A673 (cell line): ENCODE measurements around the gene EPAS1. TPM values are rescaled to one million over a fixed set of nuclear protein-coding genes. Genes with fewer than 3 reads are reported as not detected.

Experiments used
- BruUV-seq: library from RNA; stranded (reverse); fragments of 400-500 nt; replicated peaks from 2 replicates; lab custom pipeline; 2021; lab: Mats Ljungman, UMichigan
- CTCF ChIA-PET: fragments of 300-600 bp; sonication (Branson Sonifier 250); formaldehyde crosslinking; loops from one replicate; lab custom pipeline; 2022; ENCODE audit warnings: antibody characterized with exemption; lab: Charles Lee
- POLR2A ChIA-PET: fragments of 300-600 bp; sonication (Branson Sonifier 250); formaldehyde crosslinking; loops from one replicate; lab custom pipeline; 2022; ENCODE audit warnings: antibody characterized with exemption; ENCODE audit not compliant: low non-redundant PET; lab: Charles Lee
- DNase-seq: peaks from one replicate; pipeline ENCODE4 v3.0.0-alpha.2; 2015; ENCODE audit warnings: low spot score
- H3K27ac ChIP-seq: fragments of 200-600 bp; sonication (generic); 2 replicates; pipeline ENCODE4 v1.5.1; 2016; ENCODE audit warnings: mixed run types, low read depth, mild to moderate bottlenecking, mixed read lengths, antibody characterized with exemption, low read length; ENCODE audit not compliant: poor library complexity, severe bottlenecking
- H3K27me3 ChIP-seq: fragments of 200-600 bp; sonication (generic); replicated peaks from 2 replicates; pipeline ENCODE4 v1.6.1; 2017; ENCODE audit warnings: mixed run types, low read depth, mild to moderate bottlenecking, mixed read lengths, antibody characterized with exemption, low read length; ENCODE audit not compliant: insufficient read depth, poor library complexity
- H3K36me3 ChIP-seq: fragments of 200-600 bp; sonication (generic); 2 replicates; pipeline ENCODE4 v1.6.1; 2016; ENCODE audit warnings: mixed run types, mild to moderate bottlenecking, mixed read lengths, antibody characterized with exemption, low read length; ENCODE audit not compliant: insufficient read depth, poor library complexity, severe bottlenecking
- H3K4me1 ChIP-seq: fragments of 200-600 bp; sonication (generic); 2 replicates; pipeline ENCODE4 v1.6.1; 2017; ENCODE audit warnings: mixed run types, mild to moderate bottlenecking, mixed read lengths, antibody characterized with exemption, low read length; ENCODE audit not compliant: insufficient read depth, poor library complexity, severe bottlenecking
- H3K4me3 ChIP-seq: fragments of 200-600 bp; sonication (generic); 2 replicates; pipeline ENCODE4 v1.5.1; 2016; ENCODE audit warnings: low read depth, mixed run types, mild to moderate bottlenecking, mixed read lengths, low read length; ENCODE audit not compliant: poor library complexity, severe bottlenecking
- H3K9me3 ChIP-seq: fragments of 200-600 bp; sonication (generic); 2 replicates; pipeline ENCODE4 v1.6.1; 2016; ENCODE audit warnings: mixed run types, low read depth, mild to moderate bottlenecking, mixed read lengths, antibody characterized with exemption, low read length; ENCODE audit not compliant: poor library complexity, severe bottlenecking
- EZH2 ChIP-seq: fragments of 200-600 bp; sonication (generic); IDR thresholded peaks from 2 replicates; pipeline ENCODE4 v1.6.1; 2017; ENCODE audit warnings: borderline replicate concordance, low read depth, mild to moderate bottlenecking, mixed read lengths, antibody characterized with exemption, low read length; ENCODE audit not compliant: poor library complexity, severe bottlenecking
- intact Hi-C: fragments of 100-400 bp; cut with micrococcal nuclease; formaldehyde crosslinking; loops from one replicate; pipeline ENCODE4 v1.10.0; 2022; ENCODE audit not compliant: unreplicated experiment
- total RNA-seq: library from RNA; stranded (reverse); gene quantifications from 2 replicates; pipeline ENCODE4 v1.2.3, GENCODE V29; 2021
- TF ChIP-seq, protein P1 (sequence below): fragments of 300-800, 200-600 bp; sonication (generic); conservative IDR thresholded peaks from 2 replicates; pipeline ENCODE4 v1.5.1; 2017; ENCODE audit warnings: low read depth, mild to moderate bottlenecking, antibody characterized with exemption, low read length, moderate library complexity, mixed read lengths

The EPAS1 gene
- total RNA-seq, 1 experiment from 2014 or later, result 0.41 TPM

DNA sequence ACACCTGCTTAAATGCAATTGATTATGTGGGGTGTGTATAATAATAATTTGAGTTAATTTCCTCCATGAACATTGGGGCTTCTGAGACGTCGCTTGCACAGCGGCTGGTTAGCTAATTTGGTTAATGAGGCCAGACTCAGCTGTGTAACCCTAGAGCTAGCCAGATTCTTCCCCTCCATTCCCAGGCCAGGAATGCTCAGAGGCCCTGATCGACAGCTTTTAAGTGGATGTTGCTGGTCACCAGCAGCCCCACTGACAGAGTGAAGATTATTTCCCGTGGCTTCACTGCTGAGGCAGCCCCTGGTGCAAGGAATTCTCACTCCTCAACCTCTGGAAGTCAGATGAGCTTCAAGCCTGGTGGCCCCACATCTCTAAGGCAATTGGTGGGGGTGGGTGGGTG is 12.4 kb upstream of the EPAS1 start:
- DNase-seq, result no peak
- no peak for TF ChIP-seq EZH2
- TF ChIP-seq, protein P1, sequence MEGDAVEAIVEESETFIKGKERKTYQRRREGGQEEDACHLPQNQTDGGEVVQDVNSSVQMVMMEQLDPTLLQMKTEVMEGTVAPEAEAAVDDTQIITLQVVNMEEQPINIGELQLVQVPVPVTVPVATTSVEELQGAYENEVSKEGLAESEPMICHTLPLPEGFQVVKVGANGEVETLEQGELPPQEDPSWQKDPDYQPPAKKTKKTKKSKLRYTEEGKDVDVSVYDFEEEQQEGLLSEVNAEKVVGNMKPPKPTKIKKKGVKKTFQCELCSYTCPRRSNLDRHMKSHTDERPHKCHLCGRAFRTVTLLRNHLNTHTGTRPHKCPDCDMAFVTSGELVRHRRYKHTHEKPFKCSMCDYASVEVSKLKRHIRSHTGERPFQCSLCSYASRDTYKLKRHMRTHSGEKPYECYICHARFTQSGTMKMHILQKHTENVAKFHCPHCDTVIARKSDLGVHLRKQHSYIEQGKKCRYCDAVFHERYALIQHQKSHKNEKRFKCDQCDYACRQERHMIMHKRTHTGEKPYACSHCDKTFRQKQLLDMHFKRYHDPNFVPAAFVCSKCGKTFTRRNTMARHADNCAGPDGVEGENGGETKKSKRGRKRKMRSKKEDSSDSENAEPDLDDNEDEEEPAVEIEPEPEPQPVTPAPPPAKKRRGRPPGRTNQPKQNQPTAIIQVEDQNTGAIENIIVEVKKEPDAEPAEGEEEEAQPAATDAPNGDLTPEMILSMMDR, result no peak
- ChIA-PET CTCF (no interaction called here), POLR2A (no interaction called here)
- peaks cover 18% of the 10 kb centered on the region for H3K27me3 ChIP-seq
- no peaks in the 10 kb centered on the region for H3K4me1 ChIP-seq
- no TSS peak for BruUV-seq
- no peak overlapping the region for H3K27ac ChIP-seq
- no peak overlapping the region for H3K4me3 ChIP-seq
- H3K9me3 ChIP-seq, result no peaks in the 10 kb centered on the region
- H3K36me3 ChIP-seq, result no peaks in the 10 kb centered on the region
- intact Hi-C loops, result no loop called here

GRCh38 chr2:46286715-46287114 is 10.5 kb upstream of the EPAS1 start:
- intact Hi-C loops, result no loop called here
- BruUV-seq, result no TSS peak
- TF ChIP-seq EZH2, result no peak
- TF ChIP-seq, protein P1, result no peak
- Histone ChIP-seq H3K36me3 (no peaks in the 10 kb centered on the region), H3K27me3 (peaks cover 11% of the 10 kb centered on the region), H3K4me3 (no peak overlapping the region), H3K27ac (no peak overlapping the region), H3K9me3 (no peaks in the 10 kb centered on the region), H3K4me1 (no peaks in the 10 kb centered on the region)
- DNase-seq, result no peak
- POLR2A ChIA-PET, result no interaction called here
- CTCF ChIA-PET, result interaction anchor here (0.6 kb wide), 1 partner anchor 173 kb away, joined by 3 read pairs; no protein-coding TSS in a partner anchor

DNA sequence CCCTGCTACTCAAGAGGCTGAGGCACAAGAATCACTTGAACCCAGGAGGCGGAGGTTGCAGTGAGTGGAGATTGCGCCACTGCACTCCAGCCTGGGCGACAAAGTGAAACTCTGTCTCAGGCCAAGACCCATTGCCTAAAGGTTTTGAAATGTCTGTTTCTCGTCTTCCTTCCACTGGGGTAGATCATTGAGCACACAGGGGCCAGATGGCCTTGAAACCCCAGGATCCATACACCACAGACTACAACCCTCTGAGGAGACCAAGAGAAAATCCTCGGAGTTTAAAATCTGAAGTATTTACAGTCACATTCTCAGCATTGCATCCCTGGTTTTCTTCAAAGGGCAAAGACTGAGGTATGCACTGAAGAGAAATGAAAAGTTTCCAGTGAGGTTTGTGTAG is 7.1 kb upstream of the EPAS1 start:
- H3K36me3 ChIP-seq, result no peaks in the 10 kb centered on the region
- BruUV-seq, result no TSS peak
- no peaks in the 10 kb centered on the region for H3K4me1 ChIP-seq
- no peak for DNase-seq
- ChIA-PET CTCF (no interaction called here), POLR2A (no interaction called here)
- H3K9me3 ChIP-seq, result no peaks in the 10 kb centered on the region
- no peak for TF ChIP-seq EZH2
- TF ChIP-seq, protein P1, result no peak
- peaks cover 29% of the 10 kb centered on the region for H3K27me3 ChIP-seq
- no peak overlapping the region for H3K27ac ChIP-seq
- no peak overlapping the region for H3K4me3 ChIP-seq
- intact Hi-C loops, result no loop called here
